ENCODE results near the gene ZSWIM4. TPM values are rescaled to one million over a fixed set of nuclear protein-coding genes. Genes with fewer than 3 reads are reported as not detected.
A peak's percentile ranks its signal among the peaks of the same experiment; 100 is the strongest.

The ZSWIM4 gene
- total and polyA plus RNA-seq, 10 of the 15 experiments (the other 5 are each of a cell fraction or from before 2014, with no cell fraction given) = 0.73 to 11.1 (median 1.8) TPM; not detected in 2

DNA sequence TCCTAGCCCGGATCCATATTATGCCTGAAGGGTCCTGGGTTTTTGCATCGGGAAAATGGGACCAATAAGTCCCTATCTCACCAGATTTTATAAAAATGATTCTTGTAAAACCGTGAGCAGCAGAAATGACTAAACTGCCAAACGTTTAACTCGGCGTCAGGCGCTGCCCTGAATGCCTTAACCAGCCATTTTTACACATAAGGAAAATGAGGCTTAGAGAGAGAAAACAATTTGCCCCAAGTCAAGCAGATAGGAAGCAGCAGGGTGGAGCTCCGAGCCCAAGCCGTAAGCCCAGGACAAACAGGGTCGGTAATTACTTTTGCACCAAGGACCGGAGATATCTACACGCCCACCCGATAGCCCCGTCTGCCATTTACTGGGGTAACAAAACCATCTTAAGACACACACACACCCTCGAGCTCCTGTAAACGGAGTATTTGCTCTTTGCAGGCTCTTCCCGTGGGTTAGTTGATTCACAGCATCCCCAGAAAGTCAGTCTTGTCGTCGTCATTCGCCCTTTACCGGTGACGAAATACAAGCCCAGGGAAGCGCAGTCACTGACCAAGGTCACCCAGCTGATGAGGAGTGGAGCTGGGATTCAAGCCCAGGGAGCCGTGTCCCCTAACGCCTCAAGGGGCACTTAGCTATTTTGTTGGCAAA is 46.9 kb upstream of the ZSWIM4 start (continued):
- TF ChIP-seq POLR2A (IDR thresholded peaks at IDR 0.05; ENCODE audit: low read depth, low read length) = no peak
- TF ChIP-seq TARDBP (IDR thresholded peaks at IDR 0.05; ENCODE audit: borderline replicate concordance) = no peak
- peak; percentile 14; the same call in 1 of the 2 replicates for TF ChIP-seq POLR2AphosphoS5 (IDR thresholded peaks at IDR 0.05; ENCODE audit: low read length)
- no peak for TF ChIP-seq CREB1 (IDR thresholded peaks at IDR 0.05; ENCODE audit: low read depth)
- TF ChIP-seq, protein P1, sequence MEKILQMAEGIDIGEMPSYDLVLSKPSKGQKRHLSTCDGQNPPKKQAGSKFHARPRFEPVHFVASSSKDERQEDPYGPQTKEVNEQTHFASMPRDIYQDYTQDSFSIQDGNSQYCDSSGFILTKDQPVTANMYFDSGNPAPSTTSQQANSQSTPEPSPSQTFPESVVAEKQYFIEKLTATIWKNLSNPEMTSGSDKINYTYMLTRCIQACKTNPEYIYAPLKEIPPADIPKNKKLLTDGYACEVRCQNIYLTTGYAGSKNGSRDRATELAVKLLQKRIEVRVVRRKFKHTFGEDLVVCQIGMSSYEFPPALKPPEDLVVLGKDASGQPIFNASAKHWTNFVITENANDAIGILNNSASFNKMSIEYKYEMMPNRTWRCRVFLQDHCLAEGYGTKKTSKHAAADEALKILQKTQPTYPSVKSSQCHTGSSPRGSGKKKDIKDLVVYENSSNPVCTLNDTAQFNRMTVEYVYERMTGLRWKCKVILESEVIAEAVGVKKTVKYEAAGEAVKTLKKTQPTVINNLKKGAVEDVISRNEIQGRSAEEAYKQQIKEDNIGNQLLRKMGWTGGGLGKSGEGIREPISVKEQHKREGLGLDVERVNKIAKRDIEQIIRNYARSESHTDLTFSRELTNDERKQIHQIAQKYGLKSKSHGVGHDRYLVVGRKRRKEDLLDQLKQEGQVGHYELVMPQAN (conservative IDR thresholded peaks at IDR 0.05) = 0 out of 2 replicates have a peak, but pooled peaks have one; percentile 37
- no peak for TF ChIP-seq ZSCAN29 (IDR thresholded peaks at IDR 0.05)
- TF ChIP-seq ZNF384 (IDR thresholded peaks at IDR 0.05; ENCODE audit: borderline replicate concordance, low read depth, low read length) = no peak
- TF ChIP-seq SP1 (IDR thresholded peaks at IDR 0.05; ENCODE audit: low read depth, low read length) = no peak
- no peak for TF ChIP-seq SUPT20H (IDR thresholded peaks at IDR 0.05; ENCODE audit: borderline replicate concordance, control insufficient read depth, low read depth, low read length)
- no peak for TF ChIP-seq NBN (IDR thresholded peaks at IDR 0.05)
- TF ChIP-seq GABPA (IDR thresholded peaks at IDR 0.05; ENCODE audit: low read depth) = no peak
- no peak for TF ChIP-seq TAF1 (IDR thresholded peaks at IDR 0.05; ENCODE audit: borderline replicate concordance, low read depth, low read length)
- no peak for TF ChIP-seq IRF5 (IDR thresholded peaks at IDR 0.05; ENCODE audit: borderline replicate concordance)
- no peak for TF ChIP-seq JUNB (IDR thresholded peaks at IDR 0.05)
- no peak for TF ChIP-seq PKNOX1 (IDR thresholded peaks at IDR 0.05)
- peak; percentile 15; the same call in 1 of the 2 replicates for TF ChIP-seq MXI1 (IDR thresholded peaks at IDR 0.05; ENCODE audit: low read depth, low read length)
- no peak for TF ChIP-seq EGR1 (IDR thresholded peaks at IDR 0.05; ENCODE audit: borderline replicate concordance in 1 of 2, low read depth in 2 of 2, low read length in 2 of 2)
- 0 out of 2 replicates have a peak, but pooled peaks have one; percentile 2 for TF ChIP-seq BACH1 (IDR thresholded peaks at IDR 0.05; ENCODE audit: borderline replicate concordance)
- no peak for TF ChIP-seq MYC (IDR thresholded peaks at IDR 0.05; ENCODE audit: insufficient read depth, insufficient read length, insufficient replicate concordance, low read length, severe bottlenecking)
- no peak for TF ChIP-seq SREBF1 (IDR thresholded peaks at IDR 0.05; ENCODE audit: low read length)
- peak; percentile 30; the same call in 1 of the 2 replicates for TF ChIP-seq YY1 (IDR thresholded peaks at IDR 0.05; ENCODE audit: low read depth, low read length)
- TF ChIP-seq CBFB (IDR thresholded peaks at IDR 0.05; ENCODE audit: low read depth) = no peak
- no peak for TF ChIP-seq TBL1XR1 (IDR thresholded peaks at IDR 0.05; ENCODE audit: low read depth, low read length)
- TF ChIP-seq, protein P2, sequence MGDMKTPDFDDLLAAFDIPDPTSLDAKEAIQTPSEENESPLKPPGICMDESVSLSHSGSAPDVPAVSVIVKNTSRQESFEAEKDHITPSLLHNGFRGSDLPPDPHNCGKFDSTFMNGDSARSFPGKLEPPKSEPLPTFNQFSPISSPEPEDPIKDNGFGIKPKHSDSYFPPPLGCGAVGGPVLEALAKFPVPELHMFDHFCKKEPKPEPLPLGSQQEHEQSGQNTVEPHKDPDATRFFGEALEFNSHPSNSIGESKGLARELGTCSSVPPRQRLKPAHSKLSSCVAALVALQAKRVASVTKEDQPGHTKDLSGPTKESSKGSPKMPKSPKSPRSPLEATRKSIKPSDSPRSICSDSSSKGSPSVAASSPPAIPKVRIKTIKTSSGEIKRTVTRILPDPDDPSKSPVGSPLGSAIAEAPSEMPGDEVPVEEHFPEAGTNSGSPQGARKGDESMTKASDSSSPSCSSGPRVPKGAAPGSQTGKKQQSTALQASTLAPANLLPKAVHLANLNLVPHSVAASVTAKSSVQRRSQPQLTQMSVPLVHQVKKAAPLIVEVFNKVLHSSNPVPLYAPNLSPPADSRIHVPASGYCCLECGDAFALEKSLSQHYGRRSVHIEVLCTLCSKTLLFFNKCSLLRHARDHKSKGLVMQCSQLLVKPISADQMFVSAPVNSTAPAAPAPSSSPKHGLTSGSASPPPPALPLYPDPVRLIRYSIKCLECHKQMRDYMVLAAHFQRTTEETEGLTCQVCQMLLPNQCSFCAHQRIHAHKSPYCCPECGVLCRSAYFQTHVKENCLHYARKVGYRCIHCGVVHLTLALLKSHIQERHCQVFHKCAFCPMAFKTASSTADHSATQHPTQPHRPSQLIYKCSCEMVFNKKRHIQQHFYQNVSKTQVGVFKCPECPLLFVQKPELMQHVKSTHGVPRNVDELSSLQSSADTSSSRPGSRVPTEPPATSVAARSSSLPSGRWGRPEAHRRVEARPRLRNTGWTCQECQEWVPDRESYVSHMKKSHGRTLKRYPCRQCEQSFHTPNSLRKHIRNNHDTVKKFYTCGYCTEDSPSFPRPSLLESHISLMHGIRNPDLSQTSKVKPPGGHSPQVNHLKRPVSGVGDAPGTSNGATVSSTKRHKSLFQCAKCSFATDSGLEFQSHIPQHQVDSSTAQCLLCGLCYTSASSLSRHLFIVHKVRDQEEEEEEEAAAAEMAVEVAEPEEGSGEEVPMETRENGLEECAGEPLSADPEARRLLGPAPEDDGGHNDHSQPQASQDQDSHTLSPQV (IDR thresholded peaks at IDR 0.05) = no peak

All from GM12878 (cell line).